Effector memory CD4-positive, alpha-beta T cell (primary cell): ENCODE measurements around the gene AGAP1.

ENCODE experiments used
- DNase-seq, 3 donors: peaks; one replicate each; pipeline ENCODE4 v3.0.0-alpha.2; 2020
- H3K27ac ChIP-seq: 2 replicates; pipeline ENCODE4 v1.7.0; 2013; ENCODE audit warnings: mild to moderate bottlenecking, low read length, moderate library complexity; ENCODE audit not compliant: insufficient read depth, poor library complexity, severe bottlenecking
- H3K27me3 ChIP-seq: replicated peaks from 2 replicates; pipeline ENCODE4 v1.7.0; 2013; ENCODE audit warnings: mild to moderate bottlenecking, low read length; ENCODE audit not compliant: insufficient read depth, control insufficient read depth, poor library complexity, severe bottlenecking
- H3K36me3 ChIP-seq: 2 replicates; pipeline ENCODE4 v1.7.0; 2013; ENCODE audit warnings: mild to moderate bottlenecking, low read length, moderate library complexity; ENCODE audit not compliant: control insufficient read depth, insufficient read depth
- H3K4me1 ChIP-seq: 2 replicates; pipeline ENCODE4 v1.7.0; 2013; ENCODE audit warnings: low read length, mild to moderate bottlenecking; ENCODE audit not compliant: control insufficient read depth, insufficient read depth, poor library complexity, severe bottlenecking
- H3K4me3 ChIP-seq: 2 replicates; pipeline ENCODE4 v1.7.0; 2013; ENCODE audit warnings: low read length, low read depth, mild to moderate bottlenecking; ENCODE audit not compliant: insufficient read depth, poor library complexity, severe bottlenecking
- H3K9me3 ChIP-seq: 2 replicates; pipeline ENCODE4 v1.7.0; 2013; ENCODE audit warnings: mild to moderate bottlenecking, low read length, moderate library complexity; ENCODE audit not compliant: control insufficient read depth

Gene AGAP1

DNA sequence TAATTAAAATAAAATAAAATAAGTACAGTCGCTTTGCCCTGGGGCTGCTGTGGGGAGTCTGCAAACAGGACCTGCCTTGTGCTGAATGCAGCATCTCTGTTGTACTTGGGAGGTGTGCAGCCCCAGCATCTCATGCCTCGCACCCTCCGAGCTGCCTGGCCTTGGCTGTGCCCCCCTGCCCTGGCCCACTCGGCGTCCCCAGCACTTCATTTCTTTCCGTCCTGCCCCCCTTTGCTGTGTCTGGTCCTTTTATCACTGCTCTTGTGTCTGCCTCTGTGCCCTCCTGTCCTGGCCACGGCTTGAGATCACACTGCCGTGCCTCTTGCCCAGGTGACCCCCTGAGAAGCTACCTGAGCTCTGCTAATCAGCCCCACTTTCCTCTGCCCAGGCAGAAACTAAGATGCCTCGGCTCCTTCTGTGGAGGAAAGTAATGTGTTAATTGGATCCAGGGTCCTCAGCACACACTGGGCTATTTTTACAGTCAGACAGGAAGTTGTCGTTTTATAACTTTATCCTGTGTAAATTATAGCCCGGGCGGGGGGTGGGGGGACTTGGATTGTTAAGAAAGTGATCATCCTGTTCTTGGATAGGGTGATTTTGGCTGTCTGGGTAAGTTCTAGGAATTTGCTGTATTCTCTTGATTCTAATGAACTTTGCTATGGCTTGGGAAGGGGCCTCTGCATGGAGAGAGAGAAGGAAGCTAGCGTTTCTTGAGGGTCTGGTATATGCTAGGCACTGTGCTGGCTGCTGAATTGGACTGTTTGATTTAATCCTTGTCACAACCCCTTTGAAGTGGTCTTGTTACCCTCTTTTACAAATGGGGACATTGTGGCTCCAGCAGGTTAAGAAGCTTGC, 69.4 kb downstream of the AGAP1 start:
- H3K36me3 ChIP-seq, result no peaks in the 10 kb centered on the region
- H3K9me3 ChIP-seq, result no peaks in the 10 kb centered on the region
- H3K27ac ChIP-seq, result no peak overlapping the region
- no peak overlapping the region for H3K4me3 ChIP-seq
- peaks cover 4% of the 10 kb centered on the region for H3K27me3 ChIP-seq
- no peak for DNase-seq
- H3K4me1 ChIP-seq, result no peaks in the 10 kb centered on the region

DNA sequence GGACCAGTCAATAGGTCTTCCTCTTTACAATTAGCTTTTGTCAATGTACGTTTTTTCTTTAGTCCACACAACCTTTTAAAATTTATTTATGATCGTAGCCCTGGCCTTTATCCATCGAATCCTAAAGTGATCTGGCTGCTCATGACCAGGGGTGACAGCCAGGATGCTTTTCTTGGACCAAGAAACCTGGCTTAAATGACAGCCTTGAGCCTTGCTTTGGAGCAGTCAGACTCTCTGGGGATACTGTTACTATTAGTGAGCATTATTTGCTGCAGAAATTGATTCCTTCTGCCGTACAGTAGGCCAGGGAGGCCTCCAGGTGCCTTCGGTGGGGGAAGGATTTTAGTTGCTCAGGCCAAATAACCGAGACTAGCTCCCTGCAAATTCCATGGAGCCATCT, 70.2 kb downstream of the AGAP1 start:
- no peak overlapping the region for H3K27ac ChIP-seq
- no peak for DNase-seq
- peaks cover 4% of the 10 kb centered on the region for H3K27me3 ChIP-seq
- no peaks in the 10 kb centered on the region for H3K9me3 ChIP-seq
- H3K36me3 ChIP-seq, result no peaks in the 10 kb centered on the region
- no peaks in the 10 kb centered on the region for H3K4me1 ChIP-seq
- H3K4me3 ChIP-seq, result no peak overlapping the region

DNA sequence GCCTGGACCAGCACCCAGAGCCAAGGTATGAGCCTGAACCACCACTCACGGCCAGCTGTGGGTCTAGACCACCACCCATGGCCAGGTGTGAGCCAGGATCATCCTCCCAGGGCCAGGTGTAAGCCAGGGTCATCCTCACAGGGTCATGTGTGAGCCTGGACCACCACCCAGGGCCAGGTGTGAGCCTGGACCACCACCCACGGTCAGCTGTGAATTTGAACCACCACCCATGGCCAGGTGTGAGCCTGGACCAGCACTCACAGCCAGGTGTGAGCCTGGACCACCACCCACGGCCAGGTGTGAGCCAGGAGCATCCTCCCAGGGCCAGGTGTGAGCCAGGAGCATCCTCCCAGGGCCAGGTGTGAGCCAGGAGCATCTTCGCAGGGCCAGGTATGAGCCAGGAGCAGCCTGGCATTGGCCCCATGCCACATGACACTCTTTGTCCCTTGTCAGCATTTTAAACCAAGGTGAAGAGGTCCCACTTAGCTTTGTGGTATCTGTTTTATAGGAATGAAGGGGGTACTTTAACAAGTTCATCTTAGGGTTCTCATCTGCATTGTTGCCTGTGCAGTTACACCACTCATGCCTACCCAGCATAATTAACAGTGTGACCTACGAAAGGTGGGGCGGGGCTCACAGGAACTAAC, 71.2 kb downstream of the AGAP1 start:
- DNase-seq, result no peak
- peaks cover 4% of the 10 kb centered on the region for H3K27me3 ChIP-seq
- no peak overlapping the region for H3K27ac ChIP-seq
- no peak overlapping the region for H3K4me3 ChIP-seq
- H3K36me3 ChIP-seq, result no peaks in the 10 kb centered on the region
- no peaks in the 10 kb centered on the region for H3K9me3 ChIP-seq
- no peaks in the 10 kb centered on the region for H3K4me1 ChIP-seq

DNA sequence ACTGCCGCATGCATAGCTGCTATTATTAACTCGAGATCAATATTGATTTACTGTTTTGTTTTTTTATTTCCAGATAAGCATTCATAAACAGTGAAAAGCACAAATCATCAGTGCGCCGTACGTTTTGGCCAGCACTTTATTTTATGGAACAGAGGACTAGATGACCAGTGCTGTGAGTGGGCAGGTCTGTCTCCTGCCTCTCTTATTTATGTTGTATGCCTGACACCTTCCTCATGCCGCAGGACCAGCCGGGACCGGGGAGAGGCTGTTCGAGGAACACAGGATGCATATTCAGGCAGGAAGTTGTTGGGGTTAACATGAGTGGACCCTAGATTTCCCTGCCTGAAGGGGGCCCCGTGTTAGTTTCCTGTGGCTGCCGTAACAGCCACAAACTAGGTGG, 72.6 kb downstream of the AGAP1 start:
- Histone ChIP-seq H3K27me3 (peaks cover 4% of the 10 kb centered on the region), H3K4me3 (no peak overlapping the region), H3K36me3 (no peaks in the 10 kb centered on the region), H3K9me3 (no peaks in the 10 kb centered on the region), H3K27ac (no peak overlapping the region), H3K4me1 (no peaks in the 10 kb centered on the region)
- DNase-seq, result no peak

DNA sequence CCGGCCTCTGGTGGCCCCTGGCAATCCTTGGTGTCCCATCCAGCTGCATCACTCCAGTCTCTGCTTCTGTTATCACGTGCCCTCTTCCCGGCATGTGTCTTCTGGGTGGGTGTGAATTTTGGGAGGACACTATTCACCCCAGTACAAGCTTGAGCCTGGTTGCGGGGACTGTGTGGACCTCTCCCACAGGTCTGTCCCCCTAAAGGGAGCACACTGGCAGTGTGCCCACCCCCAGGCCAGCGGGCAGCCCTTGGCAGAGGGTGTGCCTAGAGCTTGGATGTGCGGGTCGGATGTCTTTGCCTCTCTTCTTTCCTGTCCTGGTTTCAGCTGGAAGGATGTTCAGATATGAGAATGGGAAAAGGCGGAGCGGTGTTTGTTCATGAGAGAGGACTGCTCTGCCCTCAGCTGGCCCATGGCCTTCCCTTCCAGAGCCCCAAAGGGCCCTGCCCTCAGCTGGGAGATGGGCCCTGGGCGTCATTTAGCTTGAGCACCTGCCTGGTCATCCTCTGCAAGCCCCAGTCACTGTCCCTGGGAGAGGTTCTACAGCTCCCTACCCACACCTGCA, 73.2 kb downstream of the AGAP1 start:
- DNase-seq, result no peak
- no peak overlapping the region for H3K4me3 ChIP-seq
- no peaks in the 10 kb centered on the region for H3K9me3 ChIP-seq
- no peaks in the 10 kb centered on the region for H3K4me1 ChIP-seq
- no peak overlapping the region for H3K27ac ChIP-seq
- H3K36me3 ChIP-seq, result no peaks in the 10 kb centered on the region
- peaks cover 4% of the 10 kb centered on the region for H3K27me3 ChIP-seq

DNA sequence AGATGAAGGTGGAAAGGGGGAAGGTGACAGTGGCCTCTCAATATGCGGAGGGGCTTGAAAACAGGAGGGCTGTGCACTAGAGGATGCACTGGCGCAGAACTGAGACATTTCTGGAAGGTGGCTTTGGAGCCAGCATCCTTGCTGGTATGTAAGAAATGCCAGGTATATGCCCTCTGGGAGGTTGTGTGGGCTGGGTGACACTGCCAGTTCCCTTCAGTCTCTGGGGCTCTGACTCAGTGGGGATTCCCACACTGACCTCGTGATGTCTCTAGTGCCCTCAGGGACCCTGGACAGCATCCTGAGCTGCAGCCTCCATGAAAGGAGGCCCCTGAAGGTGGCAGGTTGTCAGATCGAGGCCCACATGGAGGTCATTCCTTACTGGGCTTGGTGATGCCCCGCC, 74.0 kb downstream of the AGAP1 start:
- no peak for DNase-seq
- Histone ChIP-seq H3K36me3 (no peaks in the 10 kb centered on the region), H3K9me3 (no peaks in the 10 kb centered on the region), H3K27me3 (peaks cover 4% of the 10 kb centered on the region), H3K4me3 (no peak overlapping the region), H3K4me1 (no peaks in the 10 kb centered on the region), H3K27ac (no peak overlapping the region)

DNA sequence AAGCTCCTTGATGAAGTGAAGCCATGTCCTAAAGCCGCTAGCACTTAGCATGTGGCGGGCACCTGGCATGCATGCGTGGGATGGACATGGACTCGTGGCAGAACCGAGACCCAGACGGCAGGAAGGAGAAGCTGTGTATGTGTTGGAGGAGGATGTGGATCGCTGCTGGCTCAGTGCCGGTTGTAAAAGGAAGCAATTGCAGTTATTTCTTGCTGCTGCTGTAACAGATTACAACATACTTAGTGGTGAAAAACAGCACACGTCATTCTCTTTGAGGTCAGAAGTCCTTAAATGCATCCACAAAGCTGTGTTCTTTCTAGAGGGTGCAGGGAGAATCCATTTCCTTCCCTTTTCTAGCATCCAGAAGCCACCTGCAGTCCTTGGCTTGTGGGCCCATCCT, 74.6 kb downstream of the AGAP1 start:
- Histone ChIP-seq H3K4me3 (no peak overlapping the region), H3K9me3 (no peaks in the 10 kb centered on the region), H3K36me3 (no peaks in the 10 kb centered on the region), H3K27me3 (peaks cover 4% of the 10 kb centered on the region), H3K27ac (no peak overlapping the region), H3K4me1 (no peaks in the 10 kb centered on the region)
- DNase-seq, result no peak

DNA sequence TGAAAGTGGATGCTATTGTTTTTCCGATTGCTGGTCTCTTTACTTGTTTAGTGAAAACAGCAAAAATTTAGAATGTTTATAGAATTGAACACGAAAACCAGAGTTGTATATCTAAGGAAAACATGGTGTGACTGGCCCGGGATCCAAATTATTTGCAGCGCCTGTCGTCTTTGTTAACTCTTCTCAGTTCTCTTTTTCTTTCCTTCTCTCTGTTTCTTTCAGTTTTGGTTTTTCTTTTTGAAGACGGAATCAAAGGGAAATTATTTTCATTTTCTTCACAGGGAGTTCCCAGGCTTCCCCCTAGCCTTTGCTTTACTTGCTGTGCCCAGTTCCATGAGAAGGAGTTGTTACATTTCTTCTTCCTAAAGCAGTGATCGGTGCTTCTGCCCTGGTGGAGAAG, 76.0 kb downstream of the AGAP1 start:
- DNase-seq, result no peak
- no peak overlapping the region for H3K4me3 ChIP-seq
- peaks cover 4% of the 10 kb centered on the region for H3K27me3 ChIP-seq
- no peaks in the 10 kb centered on the region for H3K9me3 ChIP-seq
- no peaks in the 10 kb centered on the region for H3K36me3 ChIP-seq
- H3K27ac ChIP-seq, result no peak overlapping the region
- H3K4me1 ChIP-seq, result no peaks in the 10 kb centered on the region

DNA sequence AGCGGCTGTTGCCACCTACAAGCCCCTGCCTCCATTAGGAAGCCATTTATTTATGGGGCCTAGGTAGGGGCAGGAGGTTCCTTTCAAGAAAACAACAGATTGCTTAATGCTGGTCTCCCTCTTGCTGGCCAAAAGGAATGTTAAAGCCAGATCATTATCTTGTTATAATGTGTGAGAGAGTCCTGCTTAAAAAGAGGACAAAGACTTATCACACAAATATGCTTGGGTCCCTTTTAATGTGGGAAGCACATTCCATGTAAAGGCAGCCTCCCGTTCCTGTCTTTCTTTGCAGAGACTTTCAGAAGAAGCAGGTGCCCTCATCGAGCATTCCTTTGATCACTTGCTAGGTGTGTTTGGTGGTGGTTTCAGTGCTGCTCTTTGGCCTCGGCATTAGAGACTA, 76.4 kb downstream of the AGAP1 start:
- Histone ChIP-seq H3K4me3 (no peak overlapping the region), H3K9me3 (no peaks in the 10 kb centered on the region), H3K27ac (no peak overlapping the region), H3K27me3 (peaks cover 4% of the 10 kb centered on the region), H3K4me1 (no peaks in the 10 kb centered on the region), H3K36me3 (no peaks in the 10 kb centered on the region)
- DNase-seq, result no peak
